Limb (tissue), 2 donors: ENCODE data around the gene ARHGEF10L.

Experiments used
- DNase-seq, 2 donors: peaks; one replicate each; pipeline ENCODE4 v3.0.0-alpha.2; 2016; ENCODE audit errors: extremely low spot score in 2 of 2

ARHGEF10L gene

DNA sequence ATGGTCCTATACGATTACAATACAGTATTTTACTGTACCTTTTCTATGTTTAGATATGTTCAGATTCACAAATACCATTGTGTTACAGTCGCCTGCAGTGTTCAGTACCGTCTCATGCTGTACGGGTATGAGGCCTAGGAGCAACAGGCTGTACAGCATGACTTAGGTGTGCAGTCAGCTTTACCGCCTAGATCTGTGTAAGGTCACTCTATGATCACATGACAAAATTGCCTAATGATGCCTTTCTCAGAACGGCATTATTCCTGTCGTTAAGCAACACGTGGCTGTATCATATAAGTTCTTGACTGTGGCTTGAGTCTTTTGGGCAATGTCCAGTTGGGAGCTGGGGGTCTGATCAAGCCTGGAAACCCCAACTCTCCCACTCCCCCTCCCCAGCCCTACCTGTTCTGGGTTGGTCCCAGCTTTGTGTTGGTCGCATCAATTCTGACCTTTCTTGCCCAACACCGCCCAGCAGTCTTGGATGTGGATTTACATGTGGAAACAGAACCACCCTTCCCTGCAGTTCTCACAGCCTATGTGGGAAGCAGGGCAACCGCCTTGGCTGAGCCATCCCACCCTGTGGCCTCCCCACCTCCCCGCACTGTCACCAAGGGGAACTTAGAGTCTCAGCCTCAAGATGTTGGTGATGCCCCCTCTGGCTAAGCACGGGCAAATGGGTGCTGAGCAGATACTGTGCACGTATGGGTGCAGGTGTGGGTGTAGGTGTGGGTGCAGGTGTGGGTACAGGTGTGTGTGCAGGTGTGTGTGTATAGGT lies 135.4 kb downstream of the ARHGEF10L start:
- no peak for DNase-seq

DNA sequence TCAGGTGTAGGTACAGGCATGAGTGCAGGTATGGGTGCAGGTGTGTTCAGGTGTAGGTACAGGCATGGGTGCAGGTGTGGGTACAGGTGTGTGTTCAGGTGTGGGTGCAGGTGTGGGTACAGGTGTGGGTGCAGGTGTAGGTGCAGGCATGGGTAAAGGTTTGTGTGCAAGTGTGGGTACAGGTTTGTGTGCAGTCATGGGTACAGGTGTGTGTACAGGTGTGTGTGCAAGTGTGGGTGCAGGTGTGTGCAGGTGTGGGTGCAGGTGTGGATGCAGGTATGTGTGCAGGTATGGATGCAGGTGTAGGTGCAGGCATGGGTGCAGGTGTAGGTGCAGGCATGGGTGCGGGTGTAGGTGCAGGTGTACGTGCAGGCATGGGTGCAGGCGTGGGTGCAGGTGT lies 136.2 kb downstream of the ARHGEF10L start:
- no peak for DNase-seq

DNA sequence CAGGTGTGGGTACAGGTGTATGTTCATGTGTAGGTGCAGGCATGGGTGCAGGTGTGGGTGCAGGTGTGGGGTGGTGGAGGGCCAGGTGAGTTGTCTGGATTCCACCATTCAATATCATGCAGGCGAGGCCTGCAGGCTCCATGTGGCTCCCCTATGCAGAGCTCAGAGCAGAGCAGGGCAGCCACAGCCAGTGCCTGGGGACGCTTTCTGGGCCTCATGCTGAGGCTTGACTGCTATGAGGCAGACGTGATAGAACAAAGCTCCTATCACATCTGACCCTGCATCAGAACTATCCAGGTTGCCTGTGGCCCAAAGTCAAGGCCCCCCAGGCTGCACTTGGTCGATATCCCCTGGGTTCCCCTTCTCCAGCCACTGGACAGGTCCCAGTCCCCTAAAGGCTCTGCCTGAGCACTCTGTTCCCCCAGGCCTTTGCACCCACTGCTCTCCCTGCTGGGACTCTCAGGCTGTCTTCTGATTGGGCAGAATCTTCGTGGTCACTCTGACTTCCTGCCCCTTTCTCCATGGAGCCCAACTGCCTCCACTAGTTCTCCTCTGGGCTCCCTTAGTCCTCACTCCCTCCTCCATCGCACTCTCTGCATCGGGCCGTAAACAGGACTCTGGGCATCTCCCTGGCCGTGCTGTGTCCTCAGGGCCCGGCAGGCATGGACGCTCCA lies 137.0 kb downstream of the ARHGEF10L start:
- no peak for DNase-seq

GRCh38 chr1:17678011-17678410 lies 138.5 kb downstream of the ARHGEF10L start:
- DNase-seq, result no peak

GRCh38 chr1:17679856-17680255 lies 140.4 kb downstream of the ARHGEF10L start:
- DNase-seq, result no peak

DNA sequence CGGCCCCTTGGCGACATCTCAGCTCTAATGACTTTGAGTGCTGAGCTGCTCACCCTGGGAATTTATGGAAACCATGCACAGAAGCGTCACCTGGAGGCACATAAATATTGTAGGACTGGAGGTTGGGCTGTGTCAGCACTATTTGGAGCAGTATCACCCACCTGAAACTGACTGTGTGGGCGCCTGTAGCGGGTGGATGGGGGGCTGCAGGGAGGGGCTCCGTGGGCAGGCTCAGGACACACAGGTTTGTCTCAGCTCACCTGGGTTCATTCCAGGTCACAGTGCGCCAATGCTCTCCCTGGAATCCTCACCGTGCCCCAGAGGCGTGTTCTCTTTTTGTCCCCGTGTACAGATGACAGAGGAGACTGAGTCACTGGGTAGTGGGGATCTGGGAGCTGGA lies 140.8 kb downstream of the ARHGEF10L start:
- DNase-seq, result no peak

DNA sequence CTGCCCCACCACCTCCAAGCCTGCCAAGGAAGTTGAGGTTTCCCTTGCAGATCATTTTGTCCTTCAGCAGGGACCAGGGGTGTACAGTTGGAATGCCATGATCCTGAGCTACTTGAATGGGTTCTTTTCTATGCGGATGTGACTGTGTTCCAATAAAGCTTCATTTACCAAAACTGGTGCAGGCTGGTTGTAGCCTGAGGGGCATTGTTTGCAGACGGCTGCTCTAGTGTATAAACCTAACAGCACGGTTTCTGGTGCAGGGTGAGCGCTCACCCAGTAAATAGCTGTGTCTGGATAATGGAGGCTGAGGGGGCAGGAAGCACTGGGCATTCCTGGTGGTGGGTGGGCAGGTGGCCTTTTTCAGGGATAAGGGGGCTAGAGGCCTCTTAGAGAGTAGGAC lies 142.9 kb downstream of the ARHGEF10L start:
- no peak for DNase-seq

- DNase-seq, result no peak
Observed at GRCh38 chr1:17683598-17683997, 144.1 kb downstream of the ARHGEF10L start.

DNA sequence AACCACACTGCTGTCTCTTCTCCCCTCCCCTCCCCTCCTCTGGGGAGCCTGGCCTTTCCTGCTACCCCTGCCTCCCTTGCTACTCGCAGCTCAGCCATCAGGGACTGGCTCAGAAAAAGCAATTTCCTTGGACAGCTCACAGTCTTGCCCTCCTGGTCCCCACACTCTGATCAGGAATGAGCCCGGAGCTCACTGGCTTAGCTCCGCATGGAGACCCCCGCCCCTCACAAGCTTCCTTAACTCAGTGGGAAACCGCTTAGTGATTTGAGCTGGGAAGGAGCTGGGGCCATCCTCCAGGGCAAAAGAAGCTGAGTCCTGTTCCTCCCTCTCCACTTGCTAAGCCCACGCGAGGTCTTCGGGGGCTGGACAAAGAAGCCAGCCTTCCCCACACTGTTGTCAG lies 145.3 kb downstream of the ARHGEF10L start:
- no peak for DNase-seq

DNA sequence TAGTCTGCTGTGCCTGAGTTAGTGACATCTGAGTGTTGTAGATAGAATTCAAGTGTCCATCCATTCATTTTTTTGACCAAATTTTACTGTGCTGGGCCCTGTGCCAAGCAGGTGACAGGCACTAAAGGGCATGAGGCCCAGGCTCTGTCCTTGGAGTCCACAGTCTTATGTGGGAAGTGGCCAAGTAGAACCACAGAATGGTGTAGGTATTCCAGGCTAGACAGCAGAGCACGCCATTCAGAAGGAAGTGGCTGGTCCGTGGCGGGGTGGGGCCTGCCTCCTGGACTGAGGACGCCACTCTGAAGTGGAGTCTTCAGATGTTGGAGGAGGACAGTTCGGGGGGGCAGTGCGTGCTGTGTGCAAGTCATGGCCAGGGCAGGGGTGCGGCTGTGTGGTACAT lies 146.8 kb downstream of the ARHGEF10L start:
- no peak for DNase-seq

GRCh38 chr1:17687145-17687544 lies 147.6 kb downstream of the ARHGEF10L start:
- DNase-seq, result peak in 1 of 2 donors; percentile 6

GRCh38 chr1:17688217-17688810 lies 148.8 kb downstream of the ARHGEF10L start:
- DNase-seq, result no peak

GRCh38 chr1:17689011-17689410 lies 149.5 kb downstream of the ARHGEF10L start:
- no peak for DNase-seq

GRCh38 chr1:17690906-17691634 lies 151.6 kb downstream of the ARHGEF10L start:
- no peak for DNase-seq

DNA sequence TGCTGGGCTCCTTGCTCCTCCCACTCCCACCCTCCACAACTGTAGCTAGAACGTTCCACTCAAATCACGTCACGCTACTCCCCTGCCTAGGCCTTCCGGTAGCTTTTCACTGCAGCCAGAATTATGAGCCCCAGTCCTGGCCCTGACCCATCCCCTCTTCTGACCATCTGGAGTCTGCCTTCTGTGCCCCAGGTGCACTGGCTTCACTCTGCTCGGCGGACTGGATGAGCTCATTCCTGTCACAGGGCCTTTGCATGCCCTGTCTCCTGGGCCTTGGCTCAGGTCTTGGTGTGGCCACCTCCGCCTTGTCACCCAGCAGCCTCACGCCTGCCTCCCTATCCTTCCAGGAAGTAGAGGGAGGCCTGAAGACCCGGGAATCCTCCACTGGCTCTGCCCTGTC lies 153.1 kb downstream of the ARHGEF10L start:
- DNase-seq, result no peak

- DNase-seq, result peak; percentile 48 to 64
Observed at GRCh38 chr1:17696417-17697301, 157.2 kb downstream of the ARHGEF10L start.

DNA sequence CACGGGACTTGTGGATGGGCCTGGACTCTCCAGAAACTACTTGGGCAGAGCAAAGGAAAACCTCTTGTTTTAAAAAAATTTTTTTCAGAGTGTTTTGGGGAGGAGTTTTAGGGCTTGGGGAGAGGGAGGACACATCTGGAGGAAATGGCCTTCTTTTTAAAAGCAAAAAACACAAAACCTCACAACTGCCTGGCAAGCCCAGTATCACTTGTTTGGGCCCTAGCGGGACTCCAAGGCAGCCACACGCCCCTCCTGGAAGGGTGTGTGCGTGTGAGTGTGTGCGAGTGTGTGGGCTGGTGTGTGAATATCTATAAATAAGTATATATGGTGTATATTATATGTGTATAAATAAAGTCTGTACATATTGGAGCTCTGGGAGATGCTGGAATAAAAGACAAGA lies 158.0 kb downstream of the ARHGEF10L start:
- no peak for DNase-seq

DNA sequence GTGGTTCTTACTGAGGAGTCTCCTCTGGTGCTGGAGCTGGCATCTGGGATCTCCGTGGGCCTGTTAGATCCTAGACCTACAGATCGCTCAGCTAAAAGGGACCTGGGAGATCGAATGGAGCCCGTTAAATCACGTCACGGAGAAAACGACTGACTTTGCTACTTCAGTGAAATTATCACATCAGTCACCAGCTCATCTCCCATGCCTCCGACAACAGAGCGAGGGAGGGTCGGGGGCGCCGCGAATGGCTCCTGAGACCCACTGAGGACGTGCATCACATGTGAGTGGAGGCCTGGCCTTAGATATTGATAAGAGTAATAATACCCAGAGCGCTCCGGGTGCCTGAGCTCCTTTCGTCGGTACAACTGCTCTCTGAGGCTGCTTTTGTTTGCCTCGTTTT lies 160.1 kb downstream of the ARHGEF10L start:
- DNase-seq, result no peak

- no peak for DNase-seq
Observed at GRCh38 chr1:17700945-17701810, 161.7 kb downstream of the ARHGEF10L start.

DNA sequence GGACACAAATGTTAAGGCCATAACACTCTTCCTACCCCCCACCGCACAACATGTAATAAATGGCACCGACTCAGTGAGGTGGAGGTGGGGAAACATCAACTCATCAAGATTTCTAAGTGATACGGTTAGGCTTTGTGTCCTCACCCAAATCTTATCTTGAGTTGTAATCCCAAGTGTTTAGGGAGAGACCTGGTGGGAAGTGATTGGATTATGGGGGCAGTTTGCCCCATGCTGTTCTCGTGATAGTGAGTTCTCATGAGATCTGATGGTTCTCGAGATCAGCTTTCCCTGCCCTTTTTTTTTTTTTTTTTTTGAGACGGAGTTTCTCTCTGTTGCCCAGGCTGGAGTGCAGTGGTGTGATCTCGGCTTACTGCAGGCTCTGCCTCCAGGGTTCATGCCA lies 164.7 kb downstream of the ARHGEF10L start:
- DNase-seq, result no peak
